T-helper 2 cell (primary cell): ENCODE data around the gene SORCS2.
"Not testable (repeated sequence)": the region's sequence is repeated elsewhere in the genome, so short reads cannot be mapped to it uniquely, and the experiment has no call there.

Experiments used
- DNase-seq, 5 experiments: peaks; one replicate each; pipeline versions ENCODE4 v3.0.0 to v3.0.0-alpha.2; 2012 to 2022

SORCS2 gene

DNA sequence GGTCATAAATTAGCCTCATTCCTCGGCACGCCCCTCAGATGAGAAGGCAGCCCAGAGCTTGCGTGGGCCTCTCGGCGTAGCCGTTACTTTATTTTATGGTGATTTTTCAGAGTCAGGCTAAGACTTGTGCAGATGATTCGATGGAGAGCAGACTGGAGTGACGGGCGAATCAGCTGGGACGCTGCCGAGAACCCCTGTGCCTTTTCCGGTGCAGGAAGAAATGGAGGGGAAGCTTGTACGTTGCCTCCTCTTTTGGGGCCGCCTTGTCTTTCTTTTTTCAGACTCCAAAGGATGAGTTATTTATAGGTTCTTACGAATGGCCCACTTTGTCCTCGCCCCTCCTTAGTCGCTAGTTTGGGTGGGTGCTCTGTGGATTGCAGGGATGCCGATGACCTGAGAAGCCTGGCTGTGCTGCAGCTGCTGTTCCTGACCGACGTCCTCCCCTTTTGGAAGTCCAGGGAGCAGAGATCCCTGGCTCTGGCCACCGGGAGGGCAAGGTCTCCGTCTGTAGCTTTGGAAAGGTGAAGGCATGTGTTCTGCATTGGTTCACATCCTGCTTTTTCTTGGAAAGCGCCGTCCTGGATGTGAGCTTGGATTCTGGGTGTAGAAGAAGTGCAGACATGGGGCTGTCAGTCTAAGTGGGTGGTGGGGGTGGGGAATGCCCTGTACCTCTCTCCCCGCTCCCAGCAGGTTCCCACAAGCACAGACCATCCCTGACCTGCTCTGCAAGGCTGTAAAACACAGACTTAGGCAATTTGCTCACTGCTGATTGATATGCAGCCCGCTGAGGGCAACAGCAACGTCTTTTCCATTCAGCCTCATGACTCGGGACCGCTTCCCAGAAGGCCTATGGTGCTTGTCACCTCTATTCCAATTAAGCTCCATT is 9.3 kb downstream of the SORCS2 start:
- DNase-seq: no peak

DNA sequence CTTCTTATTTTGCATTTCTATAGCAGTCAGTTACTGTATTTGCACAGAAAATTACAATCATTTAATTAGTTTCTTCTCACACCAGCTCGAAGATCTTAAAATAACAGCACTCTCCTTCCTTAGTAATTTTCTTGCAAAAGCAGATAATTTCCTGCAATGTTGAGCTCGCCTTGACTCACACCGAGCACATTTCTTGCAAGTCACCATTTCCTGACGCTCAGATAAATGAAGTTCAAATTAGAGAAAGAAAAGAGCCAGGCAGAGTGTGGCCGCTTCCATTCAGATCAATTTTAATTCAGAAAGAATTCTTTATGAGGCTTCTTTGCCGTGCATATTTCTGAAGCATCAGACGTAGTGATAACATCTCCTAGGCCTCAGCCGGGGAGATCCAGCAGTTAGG is 10.1 kb downstream of the SORCS2 start:
- no peak for DNase-seq

DNA sequence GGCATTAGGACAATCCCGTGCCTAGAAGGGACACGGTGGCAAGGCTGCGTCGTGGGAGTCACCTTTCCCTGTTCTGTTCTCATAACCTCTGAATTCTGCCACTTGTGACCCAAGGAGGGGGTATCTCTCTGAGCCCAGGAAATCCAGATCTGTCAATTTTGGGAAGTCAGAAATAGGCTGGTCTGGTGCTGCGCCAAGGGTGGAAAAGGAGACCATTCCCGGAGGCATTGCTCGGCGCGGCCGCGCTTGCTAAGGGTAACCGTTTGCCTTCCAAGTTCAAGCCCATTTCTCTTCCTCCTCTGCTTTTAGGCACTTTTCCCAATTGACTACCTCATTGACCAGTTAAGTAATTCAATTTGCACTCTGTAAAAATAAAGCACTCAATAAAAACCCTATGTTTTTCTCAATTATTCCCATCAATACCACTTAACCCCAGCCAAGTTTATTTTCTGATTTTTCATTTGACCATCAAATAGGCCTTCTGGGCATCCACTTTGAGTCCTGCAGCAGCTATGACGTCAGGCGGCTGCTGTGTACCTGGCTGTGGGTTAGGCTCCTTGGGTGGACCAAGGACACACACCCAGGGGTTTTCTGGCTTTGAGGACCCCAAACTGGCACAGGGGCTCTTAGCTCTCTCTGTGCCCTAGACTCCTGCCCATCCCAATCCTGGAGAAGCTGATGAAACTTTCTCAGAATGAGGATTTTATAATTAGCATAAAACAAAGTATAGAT is 12.5 kb downstream of the SORCS2 start:
- DNase-seq: no peak

DNA sequence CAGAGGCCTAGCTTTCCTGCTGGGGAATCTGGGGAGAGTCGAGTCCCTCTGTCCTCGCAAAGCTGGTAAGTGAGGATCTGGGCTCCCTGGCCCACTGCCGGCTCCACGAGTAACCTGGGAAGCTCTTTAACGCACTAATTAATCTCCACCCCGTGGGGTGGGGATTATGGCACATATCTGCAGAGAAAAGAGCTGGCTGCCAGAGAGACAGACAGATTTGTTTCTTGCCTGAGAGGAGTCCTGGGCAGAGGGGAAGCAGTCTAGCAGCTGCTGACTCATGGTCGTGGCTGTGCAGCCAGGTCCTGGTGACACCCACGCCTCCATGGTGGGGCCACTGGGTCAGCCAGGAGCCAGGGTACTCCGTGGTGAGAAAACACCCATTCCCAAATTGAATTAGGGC is 14.0 kb downstream of the SORCS2 start:
- DNase-seq: no peak

DNA sequence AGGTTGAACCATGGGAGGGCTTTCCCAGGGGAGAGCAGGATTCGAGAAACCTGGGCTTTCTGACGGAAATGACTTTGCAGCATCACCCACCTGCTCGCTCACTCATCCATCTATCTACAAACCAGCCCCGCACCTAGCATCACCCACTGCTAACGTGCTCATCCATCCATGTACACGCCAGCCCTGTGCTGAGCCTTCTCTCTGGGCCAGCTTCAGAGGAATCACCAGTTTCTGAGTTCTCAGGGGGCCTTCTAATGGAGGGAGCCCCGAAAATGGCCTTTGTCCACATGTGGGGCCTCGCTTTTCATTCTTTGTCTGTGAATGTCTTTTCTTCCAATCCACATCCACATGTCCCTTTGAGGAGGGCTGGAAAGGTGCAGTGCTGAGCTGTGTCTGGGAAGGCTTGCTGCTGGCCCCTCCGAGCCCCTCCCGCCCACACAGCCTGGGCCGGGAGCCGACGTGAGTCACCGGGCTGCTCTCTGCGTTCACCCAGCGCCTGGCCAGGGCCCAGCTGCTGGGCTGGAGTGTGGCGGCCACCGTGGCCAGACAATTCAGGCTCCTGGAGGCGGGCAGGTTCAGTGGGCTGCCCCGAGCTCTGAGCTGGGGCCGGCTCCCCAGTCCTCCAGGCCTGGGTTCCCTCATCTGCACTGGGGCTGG is 14.7 kb downstream of the SORCS2 start:
- DNase-seq: no peak

DNA sequence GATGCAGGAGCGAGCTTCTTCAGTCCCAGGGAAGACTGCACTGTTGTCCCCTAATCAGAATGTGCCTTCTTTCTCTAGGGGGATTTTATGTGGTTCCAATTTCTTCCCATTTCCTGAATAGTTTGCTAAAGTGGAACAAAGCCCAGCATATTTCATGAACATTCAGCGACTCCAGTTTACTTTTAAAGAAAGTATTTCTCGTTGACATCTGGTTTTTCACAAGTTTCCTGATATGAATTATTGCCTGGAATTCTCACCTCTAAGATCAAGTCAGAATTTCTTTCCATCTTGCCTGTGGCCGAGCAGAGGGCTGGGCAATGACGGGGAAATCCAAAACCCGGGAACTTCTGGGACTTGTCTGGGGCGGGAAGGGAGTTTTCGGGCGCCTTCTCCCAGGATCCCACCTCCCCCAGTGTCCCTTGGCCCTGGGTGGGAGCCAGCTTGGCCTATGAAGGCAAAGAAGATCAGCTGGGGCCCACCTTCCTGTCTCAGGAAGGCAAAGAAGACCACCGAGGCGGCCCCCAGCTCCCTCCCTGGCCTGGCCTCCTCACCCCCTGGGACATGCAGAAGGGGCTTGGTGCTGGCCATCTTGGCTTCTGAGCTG is 15.4 kb downstream of the SORCS2 start:
- no peak for DNase-seq

DNA sequence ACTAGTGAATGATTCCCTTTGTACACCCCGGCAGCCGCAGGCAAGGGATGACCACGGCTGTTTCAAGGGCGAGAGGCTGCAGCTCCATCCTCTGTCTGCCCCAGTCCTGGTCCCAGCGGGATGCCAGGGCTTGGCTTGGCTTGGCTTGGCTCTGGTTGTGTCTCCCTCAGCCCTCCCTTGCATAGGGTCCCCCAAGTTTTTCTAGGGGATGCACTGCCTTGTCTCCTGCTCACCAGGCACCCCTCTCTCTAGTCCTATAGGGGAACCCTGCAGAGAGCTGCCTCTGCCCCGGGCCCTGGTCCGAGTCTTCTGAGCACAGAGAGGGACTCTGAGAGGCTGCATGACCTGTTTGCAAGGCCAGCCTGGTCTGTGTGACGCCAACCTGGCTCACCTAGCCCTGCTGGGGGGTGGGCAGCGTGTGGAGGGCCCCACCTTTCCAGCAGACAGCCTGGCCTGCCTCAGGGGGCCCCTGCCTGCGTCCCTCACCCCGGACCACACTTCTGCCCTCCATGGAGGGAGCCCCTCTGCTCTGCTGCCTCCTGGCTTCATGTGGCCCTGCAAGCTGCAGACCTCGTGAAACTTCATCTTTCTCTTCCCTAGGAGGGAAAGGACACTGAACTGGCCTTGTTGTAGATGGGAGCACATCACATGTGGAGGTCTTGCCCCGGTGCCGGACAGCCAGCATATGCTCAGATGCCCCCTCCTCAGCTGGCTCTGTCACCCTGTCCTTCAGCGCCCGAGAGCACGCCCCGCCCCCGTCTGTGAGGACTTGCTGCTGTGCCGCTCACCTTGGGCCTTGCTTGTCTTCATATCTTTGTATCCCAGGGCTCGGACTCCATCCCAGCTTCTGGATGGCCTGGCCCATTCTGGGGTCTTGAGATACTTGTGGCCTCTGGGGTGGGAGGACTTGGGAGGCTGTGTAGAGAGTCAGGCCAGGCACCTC is 16.4 kb downstream of the SORCS2 start:
- DNase-seq: no peak

DNA sequence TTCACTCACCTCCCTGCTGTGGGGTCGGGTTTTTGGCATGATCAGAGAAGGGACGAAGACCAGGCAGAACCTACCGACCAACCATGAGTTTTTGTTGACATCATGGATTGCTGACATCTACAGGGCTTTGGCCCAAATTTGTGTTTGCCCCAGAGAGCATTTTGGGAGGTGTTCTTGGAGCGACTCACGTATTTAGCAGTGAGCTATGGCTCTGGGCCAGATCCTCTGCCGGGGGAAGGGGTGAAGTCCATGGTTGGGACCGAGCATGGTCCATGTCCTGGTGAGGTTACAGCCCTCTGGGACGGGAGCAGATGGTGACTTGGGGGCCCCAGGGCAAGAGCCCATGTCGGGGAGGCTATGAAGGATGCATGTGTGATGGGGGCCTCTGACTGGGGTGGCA is 17.4 kb downstream of the SORCS2 start:
- no peak for DNase-seq

DNA sequence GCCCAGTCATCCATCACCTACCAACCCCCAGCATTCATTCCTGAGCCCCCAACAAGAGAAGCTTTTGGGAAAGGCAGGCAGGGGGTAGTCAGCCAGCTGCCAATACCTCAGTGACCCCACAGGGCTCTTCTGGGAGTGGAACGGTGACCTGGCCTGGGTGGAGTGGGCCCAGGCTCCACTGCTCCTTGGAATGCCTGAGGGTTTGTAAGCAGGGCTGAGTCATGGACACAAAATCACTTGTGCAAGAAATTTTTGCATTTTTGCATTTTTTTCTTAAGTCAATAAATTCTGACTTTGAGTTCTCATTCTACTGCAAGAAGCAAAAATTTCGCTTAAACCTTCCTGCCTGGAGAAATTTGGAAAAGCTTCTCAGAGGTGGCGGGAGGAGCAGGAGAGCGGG is 18.5 kb downstream of the SORCS2 start:
- no peak for DNase-seq

DNA sequence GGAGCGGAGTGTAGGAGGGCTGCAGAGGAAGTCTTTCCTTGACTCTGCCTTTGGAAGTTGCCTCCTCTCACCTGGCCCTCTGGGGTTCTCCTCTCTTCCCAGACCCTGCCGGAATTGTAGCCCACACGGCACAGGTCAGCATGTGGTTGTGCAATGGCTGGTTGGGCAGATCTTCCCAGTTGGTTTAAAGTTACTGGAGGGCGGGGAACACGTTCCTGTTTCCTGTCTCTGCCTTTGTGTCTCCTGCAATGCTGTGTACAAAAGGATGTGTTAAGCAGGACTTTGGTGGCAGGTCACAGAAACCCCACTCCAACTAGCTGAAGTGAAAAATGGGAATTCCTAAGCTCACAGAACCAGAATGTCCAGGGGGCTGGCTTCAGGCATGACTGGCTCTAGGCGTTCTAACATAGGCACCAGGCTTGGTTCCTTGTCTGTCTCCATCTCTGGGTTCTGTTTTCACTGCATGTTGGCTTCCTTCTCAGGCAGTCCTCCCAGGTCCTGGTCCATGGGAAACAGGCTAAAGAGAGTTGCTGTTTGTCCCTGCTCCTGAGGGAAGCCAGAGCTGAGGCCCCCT is 19.9 kb downstream of the SORCS2 start:
- no peak for DNase-seq

DNA sequence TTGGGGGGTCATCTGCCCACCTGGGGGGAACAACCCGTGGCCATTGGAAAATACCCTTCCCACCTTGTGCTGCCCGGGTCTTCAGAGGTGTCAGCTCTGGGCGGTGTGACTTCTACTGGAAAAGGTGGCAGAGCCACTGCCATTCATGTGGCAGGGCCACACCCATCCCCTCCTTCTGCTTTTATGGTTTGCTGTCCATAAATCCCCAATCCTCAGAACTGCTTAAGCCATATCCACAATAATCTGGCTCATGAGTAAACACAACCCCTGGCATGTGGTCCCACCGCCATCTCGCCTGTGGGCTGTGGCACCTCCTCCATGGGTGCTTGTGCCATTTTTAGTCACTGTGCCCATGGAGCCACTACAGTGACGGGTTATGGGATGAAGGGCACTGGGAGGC is 20.6 kb downstream of the SORCS2 start:
- DNase-seq: no peak

DNA sequence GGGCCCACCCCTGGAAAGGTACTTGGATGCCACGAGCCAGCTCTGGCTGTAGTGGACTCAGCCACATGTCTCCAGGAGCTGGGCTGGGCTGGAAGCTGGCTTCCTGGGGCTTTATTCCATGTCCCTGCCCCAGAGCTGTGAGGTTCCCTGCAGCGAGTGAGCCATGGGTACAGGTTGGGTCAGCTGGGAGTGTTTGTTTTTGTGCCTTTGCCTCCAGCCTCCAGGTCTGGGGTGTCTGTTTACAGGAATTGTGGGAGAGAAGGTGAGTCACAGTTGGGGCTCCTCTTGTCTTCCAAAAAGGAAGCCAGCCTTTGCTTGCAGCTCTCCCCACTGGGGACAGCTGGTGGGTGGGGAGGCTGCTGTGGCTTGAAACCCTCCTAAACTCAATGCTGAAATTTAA is 21.5 kb downstream of the SORCS2 start:
- DNase-seq: no peak

DNA sequence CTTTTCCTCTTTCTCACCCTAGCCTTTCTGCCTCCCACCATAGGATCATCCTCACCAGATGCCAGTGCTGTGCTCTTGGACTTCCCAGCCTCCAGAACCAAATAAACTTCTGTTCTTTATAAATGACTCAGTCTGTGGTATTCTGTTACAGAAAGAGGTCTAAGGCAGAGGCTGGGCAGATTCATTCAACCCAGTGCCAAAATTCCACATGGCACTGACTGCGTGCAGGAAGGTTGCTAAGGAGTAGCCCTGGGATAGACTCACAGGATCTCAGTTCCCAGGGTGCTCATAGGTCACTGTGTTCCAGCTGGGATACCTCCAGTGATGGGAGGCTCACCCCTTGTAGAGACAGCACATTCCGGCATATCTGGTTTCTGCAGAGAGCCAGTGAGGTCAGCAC is 22.0 kb downstream of the SORCS2 start:
- DNase-seq: no peak

DNA sequence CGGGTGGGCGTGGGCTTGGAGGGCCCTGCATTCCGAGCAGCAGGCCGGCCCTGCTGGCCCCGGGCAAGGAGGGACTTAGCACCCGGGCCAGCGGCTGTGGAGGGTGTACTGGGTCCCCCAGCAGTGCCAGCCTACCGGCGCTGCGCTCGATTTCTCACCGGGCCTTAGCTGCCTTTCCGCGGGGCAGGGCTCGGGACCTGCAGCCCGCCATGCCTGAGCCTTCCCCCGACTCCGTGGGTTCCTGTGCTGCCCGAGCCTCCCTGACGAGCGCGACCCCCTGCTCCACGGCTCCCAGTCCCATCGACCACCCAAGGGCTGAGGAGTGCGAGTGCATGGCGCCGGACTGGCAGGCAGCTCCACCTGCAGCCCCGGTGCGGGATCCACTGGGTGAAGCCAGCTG is 22.8 kb downstream of the SORCS2 start:
- not testable (repeated sequence) for DNase-seq

DNA sequence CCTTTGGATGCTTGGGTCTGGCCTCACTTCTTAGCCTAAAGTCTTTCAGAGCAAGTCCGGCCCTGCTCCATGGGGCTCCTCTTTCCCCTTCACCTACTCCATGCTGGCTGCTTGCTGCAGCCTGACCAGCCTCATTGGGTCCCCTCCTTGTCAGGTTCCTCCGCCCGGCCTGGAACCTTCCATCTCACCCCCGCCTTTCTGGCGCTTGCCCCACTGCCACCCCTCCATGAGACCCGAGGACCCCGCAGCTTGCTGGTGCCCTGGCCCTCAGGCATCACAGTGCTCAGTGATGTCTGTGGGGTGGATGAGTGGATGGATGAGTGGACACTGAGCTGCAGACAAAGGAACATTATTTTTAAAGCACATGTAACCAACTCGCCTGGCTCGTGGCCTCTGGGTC is 24.7 kb downstream of the SORCS2 start:
- DNase-seq: no peak

DNA sequence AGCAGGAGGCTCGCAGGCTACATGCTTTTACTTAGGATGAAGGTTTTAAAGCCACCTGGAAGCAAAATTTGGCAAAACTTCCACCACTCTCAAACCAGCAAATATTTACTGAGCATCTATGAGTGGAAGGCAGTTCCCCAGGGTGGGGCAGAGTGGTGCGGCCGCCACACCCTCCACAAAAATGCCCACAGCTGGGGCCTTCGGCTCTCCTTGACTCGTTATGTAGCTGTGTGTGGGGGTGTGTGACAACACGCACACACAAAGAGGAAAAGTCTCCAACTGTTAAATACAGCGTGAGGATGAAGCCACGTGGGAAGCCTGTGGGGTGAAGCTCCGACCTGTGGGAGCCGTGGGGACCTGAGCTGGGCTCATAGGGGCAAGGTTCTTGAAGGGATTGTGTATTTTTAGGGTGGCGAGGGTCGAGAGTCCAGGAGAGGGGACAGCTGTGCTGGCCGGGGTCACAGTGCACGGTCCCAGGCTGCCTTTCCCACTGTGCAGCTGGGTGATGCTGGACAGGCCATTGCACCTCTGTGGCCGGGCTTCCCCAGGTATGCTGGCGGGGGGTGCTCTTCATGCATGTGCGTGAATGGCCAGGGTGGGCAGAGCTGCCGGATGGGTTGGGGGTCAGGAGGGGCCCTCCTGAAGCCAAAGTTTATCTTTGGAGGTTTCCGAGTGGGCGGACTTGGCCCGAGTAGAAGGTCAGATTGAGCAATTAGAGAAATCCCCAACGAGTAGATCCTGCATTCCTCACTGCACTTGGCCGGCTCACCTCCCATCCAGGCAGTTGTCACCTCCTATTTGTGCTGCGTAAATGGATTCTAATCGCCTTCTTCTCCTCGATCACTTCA is 25.4 kb downstream of the SORCS2 start:
- DNase-seq: no peak

DNA sequence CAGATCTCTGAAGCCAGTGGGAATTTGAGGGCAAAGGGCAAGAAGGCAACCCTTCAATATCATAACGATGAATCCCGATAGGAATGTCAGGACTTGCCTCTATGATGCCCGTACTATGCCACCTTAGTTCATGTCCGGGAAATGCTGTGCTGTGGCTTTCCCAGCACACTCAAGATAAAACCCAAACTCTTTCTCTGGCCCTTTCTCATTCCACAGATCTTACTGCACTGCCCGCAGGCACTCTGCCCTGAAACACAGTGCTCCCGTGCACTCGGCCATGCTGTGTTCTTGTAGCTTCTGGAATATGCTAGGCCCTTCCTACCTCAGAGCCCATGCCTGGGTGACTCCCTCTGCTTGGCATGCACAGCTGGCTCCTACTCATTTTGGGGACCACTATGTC is 26.3 kb downstream of the SORCS2 start:
- no peak for DNase-seq

DNA sequence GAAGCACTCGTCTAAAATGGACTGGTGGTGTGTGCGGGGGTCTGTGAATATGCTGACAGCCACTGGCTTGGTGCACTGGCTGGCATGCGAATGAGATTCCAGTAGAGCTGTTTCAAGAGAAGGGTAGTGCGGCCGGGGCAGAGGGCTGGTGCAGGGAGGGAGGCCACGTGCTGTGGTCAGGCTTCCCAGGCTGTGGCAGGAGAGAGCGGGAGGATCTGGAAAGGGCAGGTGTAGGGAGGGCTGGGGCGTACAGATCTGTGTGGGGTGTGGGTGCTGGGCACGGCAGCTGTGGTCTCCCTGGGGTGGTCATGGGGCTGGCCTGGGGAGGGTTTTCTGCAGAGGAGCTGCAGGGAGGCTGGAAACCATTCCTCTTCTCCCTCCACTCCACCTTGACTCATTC is 30.2 kb downstream of the SORCS2 start:
- DNase-seq: no peak

DNA sequence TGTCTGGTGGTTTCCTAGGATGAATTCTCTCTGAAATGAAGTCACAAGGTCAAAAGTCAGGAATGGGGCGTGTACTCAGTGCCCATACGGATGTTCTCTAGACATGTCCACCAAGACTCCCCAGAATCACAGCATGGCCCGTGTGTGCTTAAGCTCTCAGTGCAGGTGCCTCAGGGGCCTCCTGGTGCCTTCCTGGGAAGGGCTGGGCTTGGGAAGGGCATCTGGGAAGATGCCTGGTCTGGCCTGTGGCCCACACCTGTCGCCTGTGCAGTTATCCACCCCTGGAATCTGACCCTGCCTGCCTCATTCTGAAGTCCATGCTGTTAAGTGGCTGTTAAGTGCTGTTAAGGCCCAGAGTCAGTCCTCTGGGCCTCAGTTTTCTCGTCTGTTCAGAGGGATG is 31.2 kb downstream of the SORCS2 start:
- no peak for DNase-seq

DNA sequence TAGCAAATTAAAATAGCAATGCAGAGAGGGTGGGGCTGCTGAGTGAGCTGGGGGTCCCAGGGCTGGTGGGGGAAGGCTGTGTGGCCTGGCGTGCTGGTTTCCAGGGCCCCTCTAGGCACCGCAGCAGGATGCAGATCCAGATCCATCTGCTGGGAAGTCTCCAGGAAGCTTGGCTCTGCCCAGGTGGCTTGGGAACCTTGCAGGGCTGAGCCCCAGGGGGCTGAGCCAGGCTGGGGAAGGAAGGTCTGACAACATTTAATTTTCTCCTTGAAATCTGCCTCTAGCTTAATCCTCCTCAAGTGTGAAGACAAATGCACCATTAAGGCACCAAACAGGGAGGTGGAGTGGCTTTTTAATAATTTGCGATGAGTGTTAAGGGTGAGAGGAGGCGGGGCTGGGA is 31.7 kb downstream of the SORCS2 start:
- no peak for DNase-seq
